Endothelial cell of umbilical vein (primary cell): ENCODE data around the gene MYD88. TPM values are rescaled to one million over a fixed set of nuclear protein-coding genes. Genes with fewer than 3 reads are reported as not detected.

Experiments used
- BruUV-seq: library from RNA; stranded (reverse); fragments of 400-500 nt; replicated peaks from 2 replicates; lab custom pipeline; 2021; lab: Mats Ljungman, UMichigan
- CTCF ChIA-PET: fragments of 300-600, 350-600 bp; sonication (Branson Sonifier 250); formaldehyde crosslinking; loops from one replicate; lab custom pipeline; 2021; ENCODE audit warnings: antibody characterized with exemption, inconsistent platforms; lab: Charles Lee
- POLR2A ChIA-PET: fragments of 300-600, 350-600 bp; sonication (Branson Sonifier 250); formaldehyde crosslinking; loops from one replicate; lab custom pipeline; 2021; ENCODE audit warnings: antibody characterized with exemption, inconsistent platforms; lab: Charles Lee
- DNase-seq: peaks from one replicate; pipeline ENCODE4 v3.0.0-alpha.2; 2011; ENCODE audit warnings: low read depth, low spot score
- FAIRE-seq: peaks from 2 replicates; lab custom pipeline; 2011; peaks lifted over from hg19 to GRCh38; lab: Jason Lieb, UNC
- H2AFZ ChIP-seq: 2 replicates; pipeline ENCODE4 v1.6.0; 2012; ENCODE audit warnings: low read depth, low read length, control low read depth, inconsistent platforms
- H3K27ac ChIP-seq: 2 replicates; pipeline ENCODE4 v1.5.1; 2011; ENCODE audit warnings: low read depth, mild to moderate bottlenecking, control low read depth, low read length, moderate library complexity; ENCODE audit not compliant: insufficient read depth
- H3K27me3 ChIP-seq, 2 experiments: 2 replicates each; pipeline versions ENCODE4 v1.6.0 to v1.6.1; 2011; ENCODE audit warnings: low read length in 2 of 2, mixed read lengths in 1 of 2; ENCODE audit not compliant: control insufficient read depth in 2 of 2, insufficient read depth in 2 of 2
- H3K36me3 ChIP-seq, 2 experiments: 2 replicates in 1 of 2; 3 replicates in 1 of 2; pipeline ENCODE4 v1.5.1; 2011; ENCODE audit warnings: low read length in 2 of 2, mild to moderate bottlenecking in 1 of 2, moderate library complexity in 1 of 2; ENCODE audit not compliant: control insufficient read depth in 2 of 2, insufficient read depth in 2 of 2; ENCODE audit errors: extremely low read depth in 1 of 2
- H3K4me1 ChIP-seq: 3 replicates; pipeline ENCODE4 v1.5.1; 2011; ENCODE audit warnings: mild to moderate bottlenecking, low read length; ENCODE audit not compliant: control insufficient read depth, insufficient read depth; ENCODE audit errors: extremely low read depth
- H3K4me2 ChIP-seq: 2 replicates; pipeline ENCODE4 v1.6.1; 2011; ENCODE audit warnings: low read length, control low read depth, mixed read lengths; ENCODE audit not compliant: insufficient read depth
- H3K4me3 ChIP-seq, 3 experiments: fragments of 200-600 bp in 1 of 3; sonication (generic), shearing (Covaris generic) in 1 of 3; replicated peaks in 1 of 3; 2 replicates each; pipeline ENCODE4 v1.5.1; 2011 to 2016; ENCODE audit warnings: control low read depth in 3 of 3, low read length in 3 of 3, mild to moderate bottlenecking in 2 of 3, inconsistent platforms in 1 of 3, low read depth in 1 of 3, moderate library complexity in 1 of 3; ENCODE audit not compliant: insufficient read depth in 1 of 3
- H3K79me2 ChIP-seq: 2 replicates; pipeline ENCODE4 v1.6.0; 2012; ENCODE audit warnings: low read length, inconsistent platforms; ENCODE audit not compliant: control insufficient read depth, insufficient read depth
- H3K9ac ChIP-seq: replicated peaks from 2 replicates; pipeline ENCODE3; 2011; ENCODE audit warnings: low read length, control low read depth; ENCODE audit not compliant: insufficient read depth; ENCODE audit errors: extremely low read depth
- H3K9me1 ChIP-seq: replicated peaks from 3 replicates; pipeline ENCODE4 v1.6.0; 2011; ENCODE audit warnings: mild to moderate bottlenecking, low read length; ENCODE audit not compliant: control insufficient read depth, insufficient read depth; ENCODE audit errors: extremely low read depth
- H3K9me3 ChIP-seq: replicated peaks from 2 replicates; pipeline ENCODE4 v1.5.1; 2012; ENCODE audit warnings: low read length, inconsistent platforms; ENCODE audit not compliant: control insufficient read depth, insufficient read depth
- H4K20me1 ChIP-seq: replicated peaks from 2 replicates; pipeline ENCODE3; 2011; ENCODE audit warnings: mild to moderate bottlenecking, low read length; ENCODE audit not compliant: control insufficient read depth, insufficient read depth; ENCODE audit errors: extremely low read depth
- CTCF ChIP-seq, 2 donors: IDR thresholded peaks; 1 replicate in 1 of 2; 2 replicates in 1 of 2; pipeline ENCODE4 v1.5.1; 2011; ENCODE audit warnings: low read length in 2 of 2, mild to moderate bottlenecking in 2 of 2, moderate library complexity in 2 of 2, control low read depth in 1 of 2, inconsistent platforms in 1 of 2, low read depth in 1 of 2; ENCODE audit not compliant: insufficient read depth in 1 of 2; ENCODE audit errors: extremely low read depth in 1 of 2
- EZH2 ChIP-seq: IDR thresholded peaks from 2 replicates; pipeline ENCODE4 v1.6.1; 2012; ENCODE audit warnings: borderline replicate concordance, low read depth, mild to moderate bottlenecking, moderate library complexity, low read length, inconsistent platforms; ENCODE audit not compliant: severe bottlenecking
- FOS ChIP-seq: IDR thresholded peaks from 2 replicates; pipeline ENCODE4 v1.6.1; 2011; ENCODE audit warnings: mild to moderate bottlenecking, low read length, moderate library complexity, borderline replicate concordance; ENCODE audit not compliant: insufficient read depth
- GATA2 ChIP-seq: IDR thresholded peaks from 2 replicates; pipeline ENCODE4 v1.7.0; 2011; ENCODE audit warnings: low read depth, mild to moderate bottlenecking, moderate library complexity, mixed read lengths, low read length; ENCODE audit not compliant: insufficient read length, insufficient read depth
- JUN ChIP-seq: IDR thresholded peaks from 2 replicates; pipeline ENCODE4 v1.6.1; 2011; ENCODE audit warnings: borderline replicate concordance, low read depth; ENCODE audit not compliant: insufficient read length, insufficient read depth
- MYC ChIP-seq: IDR thresholded peaks from one replicate; pipeline ENCODE4 v1.6.1; 2011; ENCODE audit warnings: mild to moderate bottlenecking, low read depth, low read length
- POLR2A ChIP-seq: IDR thresholded peaks from 2 replicates; pipeline ENCODE4 v1.6.1; 2012; ENCODE audit warnings: low read depth, mild to moderate bottlenecking, control low read depth, low read length
- POLR2AphosphoS5 ChIP-seq: IDR thresholded peaks from 2 replicates; pipeline ENCODE4 v1.6.1; 2012; ENCODE audit warnings: low read depth, mild to moderate bottlenecking, control low read depth, low read length, moderate library complexity; ENCODE audit not compliant: insufficient read depth
- dilution Hi-C: fragments of 300-500 bp; cut with MboI; formaldehyde crosslinking; loops from one replicate; pipeline ENCODE4 v1.15.0; 2019; ENCODE audit warnings: low sequenced_read_pairs; ENCODE audit not compliant: extremely low pct_ligation_motif_present
- intact Hi-C: fragments of 100-400 bp; cut with micrococcal nuclease; formaldehyde crosslinking; loops from one replicate; pipeline ENCODE4 v1.10.0; 2022
- polyA plus RNA-seq, 4 experiments: library from polyadenylated mRNA; depleted of rRNA in 3 of 4; stranded (reverse) in 3 of 4; unstranded in 1 of 4; fragments of >200 nt; gene quantifications; 2 replicates each; pipeline versions ENCODE4 v1.2.1 to v1.2.3, GENCODE V29; 2011 to 2012; ENCODE audit warnings: missing spikeins in 1 of 4
- total RNA-seq: library from RNA; stranded (reverse); gene quantifications from 2 replicates; pipeline ENCODE4 v1.2.3, GENCODE V29; 2021
- TF ChIP-seq, protein P1 (sequence below): IDR thresholded peaks from 2 replicates; pipeline ENCODE4 v1.6.1; 2011; ENCODE audit not compliant: insufficient read depth, insufficient read length

The MYD88 gene
- total and polyA plus RNA-seq, 2 donors (not counting 3 experiments of a cell fraction or from before 2014, with no cell fraction given), result 35.1 to 55.0 TPM

- POLR2A ChIA-PET, result no interaction called here
- no peak for DNase-seq
- TF ChIP-seq FOS (no peak), EZH2 (no peak), GATA2 (no peak), POLR2A (no peak), JUN (no peak), CTCF (IDR thresholded peaks at IDR 0.05; ENCODE audit: extremely low read depth in 1 of 2, insufficient read depth in 1 of 2, low read depth in 1 of 2, low read length in 2 of 2) (no peak), POLR2AphosphoS5 (no peak), MYC (no peak)
- TF ChIP-seq, protein P1, sequence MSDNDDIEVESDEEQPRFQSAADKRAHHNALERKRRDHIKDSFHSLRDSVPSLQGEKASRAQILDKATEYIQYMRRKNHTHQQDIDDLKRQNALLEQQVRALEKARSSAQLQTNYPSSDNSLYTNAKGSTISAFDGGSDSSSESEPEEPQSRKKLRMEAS, result no peak
- Histone ChIP-seq H3K79me2 (peaks cover 82% of the 10 kb centered on the region), H3K27me3 (no peaks in the 10 kb centered on the region), H4K20me1 (no peaks in the 10 kb centered on the region), H3K9me3 (no peaks in the 10 kb centered on the region), H3K36me3 (no peaks in the 10 kb centered on the region), H3K4me1 (peaks cover 4% of the 10 kb centered on the region), H3K9me1 (no peaks in the 10 kb centered on the region), H2AFZ (no peak overlapping the region), H3K4me3 (no peak overlapping the region), H3K9ac (no peak overlapping the region), H3K4me2 (no peak overlapping the region), H3K27ac (no peak overlapping the region)
- FAIRE-seq, result no peak
- BruUV-seq, result no TSS peak
- CTCF ChIA-PET, result interaction anchor here (1.8 kb wide), 1 partner anchor 76 kb away, joined by 5 read pairs; no protein-coding TSS in a partner anchor
- dilution Hi-C loops, result no loop called here
- intact Hi-C loops, result no loop called here
These were observed 32.3 kb downstream of the MYD88 start for GRCh38 chr3:38170722-38171121.
